Caco-2 (cell line): ENCODE results near the gene ATP1A4. TPM values are rescaled to one million over a fixed set of nuclear protein-coding genes. Genes with fewer than 3 reads are reported as not detected.

Source experiments
- BruUV-seq: library from RNA; stranded (reverse); fragments of 400-500 nt; replicated peaks from 2 replicates; lab custom pipeline; 2021; lab: Mats Ljungman, UMichigan
- CTCF ChIA-PET: fragments of 300-600 bp; sonication (Branson Sonifier 250); formaldehyde crosslinking; loops from one replicate; lab custom pipeline; 2022; ENCODE audit warnings: antibody characterized with exemption; lab: Charles Lee
- POLR2A ChIA-PET: fragments of 300-600 bp; sonication (Branson Sonifier 250); formaldehyde crosslinking; loops from one replicate; lab custom pipeline; 2022; ENCODE audit warnings: antibody characterized with exemption; lab: Charles Lee
- DNase-seq, 2 experiments: peaks; one replicate each; pipeline versions ENCODE4 v3.0.0 to v3.0.0-alpha.2; 2020 to 2022
- H3K27me3 ChIP-seq: replicated peaks from 2 replicates; pipeline ENCODE4 v1.6.0; 2011; ENCODE audit warnings: low read length; ENCODE audit not compliant: control insufficient read depth, insufficient read depth
- H3K36me3 ChIP-seq: 2 replicates; pipeline ENCODE4 v1.5.1; 2011; ENCODE audit warnings: low read length; ENCODE audit not compliant: control insufficient read depth, insufficient read depth
- H3K4me1 ChIP-seq: fragments of 250-450 bp; sonication (Bioruptor Pico); 2 replicates; pipeline ENCODE4 v1.5.1; 2020; ENCODE audit warnings: mild to moderate bottlenecking
- H3K4me3 ChIP-seq: 2 replicates; pipeline ENCODE4 v1.5.1; 2011; ENCODE audit warnings: low read depth, mild to moderate bottlenecking, control low read depth, low read length
- H3K9me3 ChIP-seq: fragments of 250-450 bp; sonication (Bioruptor Pico); 2 replicates; pipeline ENCODE4 v1.5.1; 2020; ENCODE audit warnings: mild to moderate bottlenecking, moderate library complexity
- H3K27ac Mint-ChIP-seq: one replicate; pipeline ENCODE4 v1.8.0; 2022; ENCODE audit warnings: mixed read lengths; ENCODE audit not compliant: unreplicated experiment
- H3K27me3 Mint-ChIP-seq: one replicate; pipeline ENCODE4 v1.8.0; 2022; ENCODE audit warnings: mixed read lengths; ENCODE audit not compliant: insufficient read depth, unreplicated experiment
- H3K36me3 Mint-ChIP-seq: one replicate; pipeline ENCODE4 v1.8.0; 2022; ENCODE audit warnings: mild to moderate bottlenecking, mixed read lengths; ENCODE audit not compliant: insufficient read depth, unreplicated experiment
- H3K4me1 Mint-ChIP-seq: one replicate; pipeline ENCODE4 v1.8.0; 2022; ENCODE audit warnings: low read depth, mixed read lengths; ENCODE audit not compliant: unreplicated experiment
- H3K4me3 Mint-ChIP-seq: one replicate; pipeline ENCODE4 v1.8.0; 2022; ENCODE audit warnings: mild to moderate bottlenecking, moderate library complexity, mixed read lengths; ENCODE audit not compliant: unreplicated experiment
- H3K9me3 Mint-ChIP-seq: one replicate; pipeline ENCODE4 v1.8.0; 2022; ENCODE audit warnings: mixed read lengths; ENCODE audit not compliant: unreplicated experiment
- intact Hi-C: fragments of 100-400 bp; cut with micrococcal nuclease; formaldehyde crosslinking; loops from one replicate; pipeline ENCODE4 v1.10.0; 2022; ENCODE audit not compliant: unreplicated experiment
- total RNA-seq: library from RNA; stranded (reverse); gene quantifications from 2 replicates; pipeline ENCODE4 v1.2.3, GENCODE V29; 2022
- TF ChIP-seq, protein P1 (sequence below), 2 experiments: fragments of 200-600 bp in 1 of 2; IDR thresholded peaks; 1 replicate in 1 of 2; 2 replicates in 1 of 2; pipeline versions ENCODE4 v1.5.1 to v1.8.0; 2011 to 2022; ENCODE audit warnings: antibody characterized with exemption in 1 of 2, control low read depth in 1 of 2, inconsistent platforms in 1 of 2, low read depth in 1 of 2, low read length in 1 of 2, mild to moderate bottlenecking in 1 of 2, moderate library complexity in 1 of 2; ENCODE audit not compliant: insufficient read depth in 1 of 2, severe bottlenecking in 1 of 2, unreplicated experiment in 1 of 2

The ATP1A4 gene
- total RNA-seq, 1 experiment from 2014 or later = not detected

GRCh38 chr1:160187407-160187806, 36.0 kb downstream of the ATP1A4 start:
- intact Hi-C loops = no loop called here
- BruUV-seq = no TSS peak
- H3K36me3 ChIP-seq = no peaks in the 10 kb centered on the region
- no peak for DNase-seq
- Mint-ChIP-seq H3K36me3 (no peaks in the 10 kb centered on the region), H3K4me1 (no peaks in the 10 kb centered on the region), H3K27ac (no peak overlapping the region), H3K27me3 (no peaks in the 10 kb centered on the region), H3K4me3 (no peak overlapping the region), H3K9me3 (no peaks in the 10 kb centered on the region)
- CTCF ChIA-PET = no interaction called here
- POLR2A ChIA-PET = no interaction called here
- TF ChIP-seq, protein P1, sequence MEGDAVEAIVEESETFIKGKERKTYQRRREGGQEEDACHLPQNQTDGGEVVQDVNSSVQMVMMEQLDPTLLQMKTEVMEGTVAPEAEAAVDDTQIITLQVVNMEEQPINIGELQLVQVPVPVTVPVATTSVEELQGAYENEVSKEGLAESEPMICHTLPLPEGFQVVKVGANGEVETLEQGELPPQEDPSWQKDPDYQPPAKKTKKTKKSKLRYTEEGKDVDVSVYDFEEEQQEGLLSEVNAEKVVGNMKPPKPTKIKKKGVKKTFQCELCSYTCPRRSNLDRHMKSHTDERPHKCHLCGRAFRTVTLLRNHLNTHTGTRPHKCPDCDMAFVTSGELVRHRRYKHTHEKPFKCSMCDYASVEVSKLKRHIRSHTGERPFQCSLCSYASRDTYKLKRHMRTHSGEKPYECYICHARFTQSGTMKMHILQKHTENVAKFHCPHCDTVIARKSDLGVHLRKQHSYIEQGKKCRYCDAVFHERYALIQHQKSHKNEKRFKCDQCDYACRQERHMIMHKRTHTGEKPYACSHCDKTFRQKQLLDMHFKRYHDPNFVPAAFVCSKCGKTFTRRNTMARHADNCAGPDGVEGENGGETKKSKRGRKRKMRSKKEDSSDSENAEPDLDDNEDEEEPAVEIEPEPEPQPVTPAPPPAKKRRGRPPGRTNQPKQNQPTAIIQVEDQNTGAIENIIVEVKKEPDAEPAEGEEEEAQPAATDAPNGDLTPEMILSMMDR (IDR thresholded peaks at IDR 0.05; ENCODE audit: insufficient read depth in 1 of 2, low read depth in 1 of 2, low read length in 1 of 2, severe bottlenecking in 1 of 2, unreplicated experiment in 1 of 2) = no peak
- H3K27me3 ChIP-seq = no peaks in the 10 kb centered on the region
- no peak overlapping the region for H3K4me3 ChIP-seq
- H3K9me3 ChIP-seq = no peaks in the 10 kb centered on the region
- H3K4me1 ChIP-seq = peaks cover 5% of the 10 kb centered on the region; the same call in 1 of the 2 replicates

- Histone ChIP-seq H3K27me3 (no peaks in the 10 kb centered on the region), H3K4me1 (peaks cover 13% of the 10 kb centered on the region), H3K9me3 (no peaks in the 10 kb centered on the region), H3K36me3 (no peaks in the 10 kb centered on the region), H3K4me3 (no peak overlapping the region)
- no peak overlapping the region for H3K4me3 Mint-ChIP-seq
- no peaks in the 10 kb centered on the region for H3K27me3 Mint-ChIP-seq
- intact Hi-C loops = no loop called here
- no peaks in the 10 kb centered on the region for H3K36me3 Mint-ChIP-seq
- H3K9me3 Mint-ChIP-seq = no peaks in the 10 kb centered on the region
- H3K4me1 Mint-ChIP-seq = no peaks in the 10 kb centered on the region
- DNase-seq = no peak
- ChIA-PET CTCF (no interaction called here), POLR2A (no interaction called here)
- H3K27ac Mint-ChIP-seq = no peak overlapping the region
- BruUV-seq = no TSS peak
- TF ChIP-seq, protein P1 (IDR thresholded peaks at IDR 0.05; ENCODE audit: insufficient read depth in 1 of 2, low read depth in 1 of 2, low read length in 1 of 2, severe bottlenecking in 1 of 2, unreplicated experiment in 1 of 2) = no peak
These were observed 36.9 kb downstream of the ATP1A4 start for GRCh38 chr1:160188341-160188740.

DNA sequence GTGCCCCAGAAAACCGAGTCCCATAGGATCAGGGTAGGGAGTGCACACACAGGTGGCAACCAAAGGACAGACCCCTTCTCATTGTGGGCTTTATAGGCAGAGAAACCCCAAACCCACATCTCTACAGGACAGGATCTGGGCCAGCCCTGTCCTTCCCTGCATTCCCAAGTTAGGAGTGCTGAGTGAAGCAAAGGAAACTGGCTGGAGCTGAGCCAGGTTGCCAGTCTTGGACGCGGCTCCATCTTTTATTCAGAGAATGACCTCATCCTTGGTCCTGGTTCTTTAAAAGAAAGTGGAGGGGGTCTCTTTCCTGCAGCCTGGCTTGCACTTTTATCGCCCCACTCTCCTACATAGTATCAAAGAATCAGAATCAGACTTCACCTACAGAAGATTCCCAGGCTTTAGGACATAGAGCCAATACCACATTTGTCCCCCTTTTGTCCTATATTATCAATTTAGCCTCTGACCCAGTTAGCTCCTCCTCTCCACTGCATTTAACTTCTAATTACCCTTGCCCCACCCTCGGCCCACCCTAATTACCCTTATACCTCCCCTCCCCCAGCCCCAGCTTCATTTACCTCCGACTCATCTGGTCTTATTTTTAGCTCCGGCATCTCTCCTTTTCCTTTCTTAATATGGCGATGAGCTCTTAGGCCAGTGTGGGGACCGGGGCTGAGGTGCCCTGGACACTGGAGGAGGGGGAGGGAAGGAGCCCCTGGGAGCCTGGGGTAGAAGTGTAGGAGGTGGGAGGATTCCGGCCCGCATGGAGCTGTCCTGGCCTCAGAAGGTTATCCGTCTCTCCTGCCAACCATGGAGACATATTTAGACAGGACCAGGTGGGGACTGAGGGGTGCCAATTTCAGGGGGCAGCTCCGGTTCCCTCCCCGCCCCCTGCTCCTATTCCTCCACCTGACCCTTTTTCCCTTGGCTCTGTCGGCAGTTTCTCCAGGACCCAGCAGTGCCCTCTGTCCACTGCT, 38.5 kb downstream of the ATP1A4 start, which contains the start of gene CASQ1:
Gene CASQ1 (plus strand): TSS at position 927 of the 977 bp plus-strand sequence. CDS start 177 bp downstream, outside the sequence.
- Mint-ChIP-seq H3K27me3 (no peaks in the 10 kb centered on the region), H3K4me3 (no peak within 1 kb of the TSS), H3K9me3 (no peaks in the 10 kb centered on the region), H3K4me1 (no peaks in the 10 kb centered on the region), H3K27ac (no peak within 1 kb of the TSS), H3K36me3 (no peaks in the 10 kb centered on the region)
- ChIA-PET POLR2A (no interaction called here), CTCF (interaction anchor here (0.7 to 3.5 kb wide), 5 partner anchors 30 to 102 kb away, joined by 4 to 106 read pairs (median 6); no protein-coding TSS in a partner anchor)
- intact Hi-C loops = no loop called here
- TF ChIP-seq, protein P1 (IDR thresholded peaks at IDR 0.05; ENCODE audit: insufficient read depth in 1 of 2, low read depth in 1 of 2, low read length in 1 of 2, severe bottlenecking in 1 of 2, unreplicated experiment in 1 of 2) = no peak
- Histone ChIP-seq H3K36me3 (no peaks in the 10 kb centered on the region), H3K4me3 (no peak within 1 kb of the TSS), H3K4me1 (peaks cover 17% of the 10 kb centered on the region), H3K27me3 (no peaks in the 10 kb centered on the region), H3K9me3 (no peaks in the 10 kb centered on the region)
- no TSS peak for BruUV-seq
- no peak for DNase-seq
